ELR (cell line): ENCODE measurements around the gene XBP1.
"Not testable (repeated sequence)": the region's sequence is repeated elsewhere in the genome, so short reads cannot be mapped to it uniquely, and the experiment has no call there.

Source experiments
- DNase-seq: peaks from one replicate; pipeline ENCODE4 v3.0.0-alpha.2; 2015; ENCODE audit warnings: low read depth

XBP1 gene

GRCh38 chr22:28817919-28818859 lies 17.8 kb upstream of the XBP1 start:
- DNase-seq = no peak

- DNase-seq = no peak
Measured at GRCh38 chr22:28817064-28817463, 16.7 kb upstream of the XBP1 start.

GRCh38 chr22:28815729-28816128 lies 15.4 kb upstream of the XBP1 start:
- no peak for DNase-seq

- DNase-seq = no peak
Measured at GRCh38 chr22:28815111-28815510, 14.7 kb upstream of the XBP1 start.

- no peak for DNase-seq
Measured at GRCh38 chr22:28813772-28814518, 13.6 kb upstream of the XBP1 start.

- no peak for DNase-seq
Measured at GRCh38 chr22:28812516-28812915, 12.1 kb upstream of the XBP1 start.

GRCh38 chr22:28810821-28811491 lies 10.6 kb upstream of the XBP1 start:
- no peak for DNase-seq

- no peak for DNase-seq
Measured at GRCh38 chr22:28808716-28809355, 8.5 kb upstream of the XBP1 start.

- not testable (repeated sequence) for DNase-seq
Measured at GRCh38 chr22:28805426-28805825, 5.1 kb upstream of the XBP1 start.

- DNase-seq = peak; percentile 14
Measured at GRCh38 chr22:28802595-28803123, 2.3 kb upstream of the XBP1 start.

GRCh38 chr22:28801845-28802594 lies 1.7 kb upstream of the XBP1 start:
- no peak for DNase-seq

- DNase-seq = peak; percentile 71
Measured at GRCh38 chr22:28799606-28800307, 612 bp downstream of the XBP1 start.

- DNase-seq = peak; percentile 93
Measured at GRCh38 chr22:28798810-28799605, 1.4 kb downstream of the XBP1 start.

GRCh38 chr22:28795932-28796856 lies 4.2 kb downstream of the XBP1 start:
- no peak for DNase-seq

GRCh38 chr22:28795071-28795693 lies 5.2 kb downstream of the XBP1 start:
- no peak for DNase-seq

GRCh38 chr22:28793976-28794584 lies 6.3 kb downstream of the XBP1 start:
- no peak for DNase-seq
